ENCODE data around the gene GMIP.

Gene GMIP

DNA sequence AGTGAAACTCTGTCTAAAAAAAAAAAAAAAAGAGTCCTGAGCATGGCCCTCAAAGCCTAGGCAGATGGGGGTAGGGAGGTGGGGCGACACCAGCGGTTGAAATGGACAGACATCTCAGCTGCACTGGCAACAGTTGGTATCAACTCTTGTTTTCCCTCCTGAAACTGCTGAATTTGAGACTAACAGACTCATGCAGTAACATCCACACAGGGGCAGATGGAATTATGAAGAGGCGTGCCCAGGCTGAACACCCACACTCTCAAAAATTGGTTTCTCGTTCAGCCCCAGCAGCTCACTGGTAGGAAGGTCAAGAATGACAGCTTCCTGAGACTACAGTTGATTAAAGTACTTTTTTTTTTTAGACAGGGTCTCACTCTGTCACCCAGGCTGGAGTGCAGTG is 49.1 kb downstream of the GMIP start:
- Histone ChIP-seq H3K27me3 (ENCODE audit: control insufficient read depth, insufficient read depth, low read length) (no peaks in the 10 kb centered on the region), H2AFZ (no peak overlapping the region), H3K4me1 (no peaks in the 10 kb centered on the region), H3K9me3 (ENCODE audit: control insufficient read depth, low read length) (no peaks in the 10 kb centered on the region), H3K9ac (no peak overlapping the region), H3K36me3 (ENCODE audit: control insufficient read depth, insufficient read depth, low read length) (no peaks in the 10 kb centered on the region), H3K79me2 (no peaks in the 10 kb centered on the region), H3K4me2 (ENCODE audit: low read length) (no peak overlapping the region), H3K4me3 (ENCODE audit: low read depth, low read length) (no peak overlapping the region), H3K27ac (no peak overlapping the region)
- TF ChIP-seq, protein P1, sequence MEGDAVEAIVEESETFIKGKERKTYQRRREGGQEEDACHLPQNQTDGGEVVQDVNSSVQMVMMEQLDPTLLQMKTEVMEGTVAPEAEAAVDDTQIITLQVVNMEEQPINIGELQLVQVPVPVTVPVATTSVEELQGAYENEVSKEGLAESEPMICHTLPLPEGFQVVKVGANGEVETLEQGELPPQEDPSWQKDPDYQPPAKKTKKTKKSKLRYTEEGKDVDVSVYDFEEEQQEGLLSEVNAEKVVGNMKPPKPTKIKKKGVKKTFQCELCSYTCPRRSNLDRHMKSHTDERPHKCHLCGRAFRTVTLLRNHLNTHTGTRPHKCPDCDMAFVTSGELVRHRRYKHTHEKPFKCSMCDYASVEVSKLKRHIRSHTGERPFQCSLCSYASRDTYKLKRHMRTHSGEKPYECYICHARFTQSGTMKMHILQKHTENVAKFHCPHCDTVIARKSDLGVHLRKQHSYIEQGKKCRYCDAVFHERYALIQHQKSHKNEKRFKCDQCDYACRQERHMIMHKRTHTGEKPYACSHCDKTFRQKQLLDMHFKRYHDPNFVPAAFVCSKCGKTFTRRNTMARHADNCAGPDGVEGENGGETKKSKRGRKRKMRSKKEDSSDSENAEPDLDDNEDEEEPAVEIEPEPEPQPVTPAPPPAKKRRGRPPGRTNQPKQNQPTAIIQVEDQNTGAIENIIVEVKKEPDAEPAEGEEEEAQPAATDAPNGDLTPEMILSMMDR (IDR thresholded peaks at IDR 0.05), result no peak

DNA sequence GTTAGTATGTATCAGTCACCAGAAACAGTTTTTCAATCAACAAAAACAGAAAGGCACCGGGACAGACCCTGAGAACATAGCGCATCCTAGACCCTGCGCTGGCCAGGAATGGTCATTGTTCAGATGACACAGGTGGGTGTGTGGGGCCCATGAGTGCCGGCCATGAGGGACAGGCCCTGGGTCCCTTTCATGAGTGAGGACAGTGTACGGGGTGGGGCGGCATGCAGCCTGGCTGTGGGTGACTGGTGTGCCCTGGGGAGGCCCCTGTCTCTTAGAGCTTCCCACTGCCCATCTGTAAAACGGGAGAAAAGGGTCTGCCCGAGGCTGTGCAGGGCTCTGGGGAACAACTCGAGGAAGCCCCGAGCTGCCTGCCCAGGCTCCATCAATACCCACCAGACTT is 50.8 kb downstream of the GMIP start:
- Histone ChIP-seq H3K27ac (no peak overlapping the region), H3K9ac (no peak overlapping the region), H3K79me2 (no peaks in the 10 kb centered on the region), H3K9me3 (ENCODE audit: control insufficient read depth, low read length) (no peaks in the 10 kb centered on the region), H3K4me2 (ENCODE audit: low read length) (no peak overlapping the region), H3K36me3 (ENCODE audit: control insufficient read depth, insufficient read depth, low read length) (no peaks in the 10 kb centered on the region), H2AFZ (no peak overlapping the region), H3K27me3 (ENCODE audit: control insufficient read depth, insufficient read depth, low read length) (no peaks in the 10 kb centered on the region), H3K4me1 (no peaks in the 10 kb centered on the region), H3K4me3 (ENCODE audit: low read depth, low read length) (no peak overlapping the region)
- TF ChIP-seq, protein P1 (IDR thresholded peaks at IDR 0.05), result no peak

DNA sequence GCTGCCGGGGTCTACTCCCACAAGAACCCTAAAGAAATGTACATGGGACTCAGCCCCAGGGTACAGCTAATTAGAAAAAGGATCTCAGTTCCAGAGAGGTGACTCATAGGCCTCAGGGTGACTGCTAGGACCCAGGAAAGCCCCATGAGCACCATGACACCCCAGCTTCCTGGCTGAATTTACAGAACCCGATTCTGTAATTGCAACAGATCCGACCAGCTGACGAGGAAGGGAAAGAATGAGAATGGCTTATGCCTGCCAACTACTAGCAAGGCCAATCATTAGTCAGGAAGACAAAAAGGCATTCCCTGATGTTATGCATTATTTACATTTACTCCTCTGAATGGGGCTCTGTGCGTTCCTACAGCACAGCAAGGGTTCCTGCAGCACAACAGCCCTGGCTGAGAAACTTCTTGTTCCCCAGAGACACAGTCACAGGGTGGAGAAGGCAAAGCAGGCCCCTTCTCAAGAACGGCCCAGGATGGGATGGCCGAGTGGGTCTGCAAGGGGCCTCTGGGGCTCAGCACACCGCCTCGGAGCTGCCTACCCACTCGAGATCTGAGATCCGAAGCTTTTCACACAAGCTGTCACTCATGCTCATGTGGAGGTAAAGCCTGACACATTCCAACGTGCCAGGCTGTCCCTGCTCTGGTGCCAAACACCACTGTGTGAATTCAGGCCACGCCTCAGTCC is 52.2 kb downstream of the GMIP start:
- no peaks in the 10 kb centered on the region for H3K9me3 ChIP-seq (ENCODE audit: control insufficient read depth, low read length)
- H3K9ac ChIP-seq, result no peak overlapping the region
- H2AFZ ChIP-seq, result no peak overlapping the region
- no peaks in the 10 kb centered on the region for H3K79me2 ChIP-seq
- H3K27me3 ChIP-seq (ENCODE audit: control insufficient read depth, insufficient read depth, low read length), result no peaks in the 10 kb centered on the region
- H3K4me2 ChIP-seq (ENCODE audit: low read length), result no peak overlapping the region
- no peaks in the 10 kb centered on the region for H3K4me1 ChIP-seq
- TF ChIP-seq, protein P1 (IDR thresholded peaks at IDR 0.05), result no peak
- no peaks in the 10 kb centered on the region for H3K36me3 ChIP-seq (ENCODE audit: control insufficient read depth, insufficient read depth, low read length)
- H3K4me3 ChIP-seq (ENCODE audit: low read depth, low read length), result no peak overlapping the region
- H3K27ac ChIP-seq, result no peak overlapping the region

DNA sequence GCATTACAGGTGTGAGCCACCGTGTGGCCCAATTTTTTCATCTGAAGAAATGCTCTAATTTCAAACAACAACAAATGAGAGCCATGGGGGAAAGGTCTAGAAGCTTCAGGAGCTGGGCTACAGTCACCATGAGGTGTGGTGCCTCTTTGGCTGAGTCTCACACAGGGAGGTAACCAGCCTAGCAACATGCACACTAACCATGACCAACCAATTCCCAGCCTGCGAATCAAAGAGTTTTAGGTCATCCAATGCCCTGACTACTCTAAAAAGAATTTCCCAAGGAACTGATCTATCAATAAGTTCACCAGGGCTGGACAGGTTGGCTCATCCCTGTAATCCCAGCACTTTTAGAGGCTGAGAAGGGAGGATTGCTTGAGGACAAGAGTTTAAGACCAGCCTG is 54.9 kb downstream of the GMIP start:
- Histone ChIP-seq H3K9ac (no peak overlapping the region), H2AFZ (no peak overlapping the region), H3K9me3 (ENCODE audit: control insufficient read depth, low read length) (no peaks in the 10 kb centered on the region), H3K27me3 (ENCODE audit: control insufficient read depth, insufficient read depth, low read length) (no peaks in the 10 kb centered on the region), H3K4me1 (no peaks in the 10 kb centered on the region), H3K27ac (no peak overlapping the region), H3K4me2 (ENCODE audit: low read length) (no peak overlapping the region), H3K4me3 (ENCODE audit: low read depth, low read length) (no peak overlapping the region), H3K36me3 (ENCODE audit: control insufficient read depth, insufficient read depth, low read length) (no peaks in the 10 kb centered on the region), H3K79me2 (no peaks in the 10 kb centered on the region)
- TF ChIP-seq, protein P1 (IDR thresholded peaks at IDR 0.05), result no peak

DNA sequence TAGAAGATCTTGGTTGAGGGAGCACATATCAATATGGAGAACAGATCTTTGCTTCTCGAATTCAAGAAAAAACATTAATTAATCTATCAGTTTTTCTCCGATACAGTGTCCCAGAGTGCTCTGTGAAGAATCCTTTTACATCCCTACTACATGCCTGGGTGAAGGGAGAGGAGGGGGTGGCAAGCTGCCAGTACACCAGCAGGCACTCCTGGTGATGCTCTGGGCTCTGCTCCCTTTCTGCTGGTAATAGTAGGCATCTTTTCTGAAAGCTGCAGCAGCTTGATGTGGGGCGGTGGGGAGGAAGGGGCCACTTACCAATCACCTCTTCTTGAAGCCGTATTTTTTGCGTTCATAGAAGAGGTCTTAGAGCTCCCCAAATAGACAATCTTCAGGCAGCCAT is 55.7 kb downstream of the GMIP start:
- H3K27ac ChIP-seq, result no peak overlapping the region
- H3K27me3 ChIP-seq (ENCODE audit: control insufficient read depth, insufficient read depth, low read length), result no peaks in the 10 kb centered on the region
- H3K9ac ChIP-seq, result no peak overlapping the region
- H3K36me3 ChIP-seq (ENCODE audit: control insufficient read depth, insufficient read depth, low read length), result no peaks in the 10 kb centered on the region
- no peak overlapping the region for H3K4me2 ChIP-seq (ENCODE audit: low read length)
- no peaks in the 10 kb centered on the region for H3K4me1 ChIP-seq
- H2AFZ ChIP-seq, result no peak overlapping the region
- H3K9me3 ChIP-seq (ENCODE audit: control insufficient read depth, low read length), result no peaks in the 10 kb centered on the region
- no peak overlapping the region for H3K4me3 ChIP-seq (ENCODE audit: low read depth, low read length)
- TF ChIP-seq, protein P1 (IDR thresholded peaks at IDR 0.05), result no peak
- H3K79me2 ChIP-seq, result no peaks in the 10 kb centered on the region

Data from parathyroid adenoma (tissue), 2 donors.